Stromal cell of bone marrow (primary cell): ENCODE data around the gene PHC2.
A peak's percentile ranks its signal among the peaks of the same experiment; 100 is the strongest.

Source experiments
- DNase-seq: peaks from one replicate; pipeline ENCODE4 v3.0.0-alpha.2; 2012; ENCODE audit warnings: low read depth

PHC2 gene

DNA sequence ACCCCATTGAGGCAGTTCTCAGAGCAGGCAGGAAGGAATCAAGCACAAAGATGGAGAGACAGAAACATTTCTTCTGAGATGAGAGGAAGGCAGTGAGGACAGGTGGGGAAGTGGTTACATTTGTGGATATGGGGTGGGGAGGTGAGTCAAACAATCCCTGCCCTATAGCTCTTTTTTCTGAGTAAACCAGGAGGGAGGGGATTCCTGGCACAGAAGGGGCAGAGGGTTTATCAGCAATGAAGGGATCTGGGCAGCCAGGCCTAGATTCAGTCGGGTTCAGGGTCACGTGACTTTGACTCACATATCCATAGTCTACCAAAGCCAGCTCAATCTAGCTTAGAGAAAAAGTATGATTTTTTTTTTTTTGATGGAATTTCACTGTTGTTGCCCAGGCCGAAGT lies 15.7 kb upstream of the PHC2 start:
- DNase-seq: no peak

DNA sequence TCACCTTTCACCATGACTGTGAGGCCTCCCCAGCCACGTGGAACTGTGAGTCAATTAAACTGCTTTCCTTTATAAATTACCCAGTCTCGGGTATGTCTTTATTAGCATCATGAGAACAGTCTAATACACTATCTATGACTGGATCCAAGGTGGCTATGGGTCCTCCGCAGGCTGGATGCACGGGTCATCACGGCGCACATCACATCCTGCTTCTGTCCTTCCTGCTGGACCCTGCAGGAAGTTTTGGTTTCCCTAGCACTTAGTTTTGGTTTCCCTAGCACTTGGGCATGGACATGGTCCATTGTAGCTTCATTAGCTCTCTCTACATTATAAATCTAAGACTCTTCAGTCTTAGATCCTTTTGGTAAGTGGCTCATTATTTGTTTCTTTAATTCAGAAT lies 14.2 kb upstream of the PHC2 start:
- DNase-seq: no peak

- DNase-seq: no peak
Measured at GRCh38 chr1:33443705-33444180, 12.8 kb upstream of the PHC2 start.

- DNase-seq: no peak
Measured at GRCh38 chr1:33443080-33443704, 12.3 kb upstream of the PHC2 start.

- no peak for DNase-seq
Measured at GRCh38 chr1:33442141-33442540, 11.2 kb upstream of the PHC2 start.

DNA sequence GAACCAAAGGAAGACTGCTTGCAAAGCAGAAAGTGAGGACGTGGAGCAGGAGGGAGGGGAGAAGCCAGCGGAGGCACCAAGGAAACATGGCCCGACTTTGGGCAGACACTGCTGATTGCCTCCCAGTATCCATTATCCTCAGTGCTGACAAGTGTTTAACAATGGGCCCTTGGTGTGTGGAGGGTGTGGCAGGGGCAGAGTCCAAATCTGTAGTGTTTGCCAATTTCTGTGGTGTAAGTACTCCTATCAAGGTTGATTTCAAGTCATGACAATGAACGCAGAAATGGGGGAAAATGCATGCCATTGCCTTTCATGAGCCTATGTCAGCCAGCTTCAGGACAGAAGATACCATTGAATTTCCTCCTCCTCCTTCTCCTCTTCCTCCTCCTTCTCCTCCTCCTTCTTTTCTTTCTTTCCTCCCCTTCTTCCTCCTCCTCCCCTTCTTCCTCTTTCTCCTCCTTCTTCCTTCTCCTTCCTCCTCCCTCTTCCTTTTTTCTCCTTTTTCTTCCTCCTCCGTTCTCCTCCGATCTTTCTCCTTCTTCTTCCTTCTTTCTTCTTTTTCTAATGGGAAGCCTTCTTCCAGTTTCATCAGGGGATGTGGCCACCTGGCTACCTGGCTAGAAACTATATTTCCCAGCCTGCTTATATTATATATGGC lies 10.3 kb upstream of the PHC2 start:
- DNase-seq: no peak

- no peak for DNase-seq
Measured at GRCh38 chr1:33439662-33440061, 8.8 kb upstream of the PHC2 start.

- DNase-seq: no peak
Measured at GRCh38 chr1:33438364-33439160, 7.7 kb upstream of the PHC2 start.

- no peak for DNase-seq
Measured at GRCh38 chr1:33436557-33437285, 5.8 kb upstream of the PHC2 start.

DNA sequence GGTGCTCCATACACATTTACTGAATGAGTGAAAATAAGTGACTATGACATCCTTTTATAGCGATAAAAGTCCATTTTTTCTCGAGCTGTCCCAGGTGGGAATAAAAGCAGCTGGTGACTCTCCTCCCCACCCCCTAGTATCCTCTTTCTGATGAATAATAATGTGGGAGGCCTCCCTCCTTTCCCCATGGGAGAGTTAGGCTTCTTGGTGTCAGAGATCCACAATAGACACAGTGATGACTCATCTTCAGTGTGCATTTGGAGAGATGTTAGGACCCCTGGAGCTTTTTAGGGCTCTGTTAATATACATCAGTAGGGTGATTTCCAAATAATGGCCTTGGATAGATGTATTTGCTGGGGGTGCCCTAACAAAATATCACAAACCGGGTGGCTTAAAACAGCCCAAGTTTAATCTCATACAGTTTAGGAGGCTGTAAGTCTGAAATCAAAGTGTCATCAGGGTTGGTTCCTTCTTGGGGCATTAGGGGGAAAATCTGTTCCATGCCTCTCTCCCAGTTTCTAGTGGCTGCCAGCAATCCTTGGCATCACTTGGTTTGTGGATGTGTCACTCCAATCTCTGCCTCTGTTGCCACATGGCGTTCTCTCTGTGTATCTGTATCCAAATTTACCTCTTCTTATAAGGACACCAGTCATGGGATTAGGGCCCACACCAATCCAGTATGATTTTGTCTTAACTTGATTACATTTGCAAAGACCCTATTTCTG lies 4.4 kb upstream of the PHC2 start:
- peak; percentile 66 for DNase-seq

DNA sequence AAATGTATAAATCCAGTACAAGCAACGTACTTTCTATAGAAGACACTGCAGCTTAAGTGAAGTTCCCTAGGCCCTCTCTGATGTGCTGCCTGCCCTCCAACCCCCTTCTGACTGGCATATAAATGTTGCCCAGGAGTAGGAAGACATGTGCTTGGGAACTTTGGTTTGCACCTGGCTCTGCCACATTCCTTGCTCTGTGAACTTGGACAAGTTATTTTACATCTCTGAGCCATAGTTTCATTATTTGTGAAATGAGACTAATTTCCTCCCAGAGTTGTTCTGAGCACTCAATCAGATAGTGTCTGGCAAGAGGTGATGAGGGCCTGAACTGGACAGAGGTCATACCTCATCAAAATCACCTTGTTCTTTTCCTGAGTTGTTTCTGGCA lies 3.5 kb upstream of the PHC2 start:
- DNase-seq: no peak

- peak; percentile 99 for DNase-seq
Measured at GRCh38 chr1:33433509-33434362, 2.8 kb upstream of the PHC2 start.

DNA sequence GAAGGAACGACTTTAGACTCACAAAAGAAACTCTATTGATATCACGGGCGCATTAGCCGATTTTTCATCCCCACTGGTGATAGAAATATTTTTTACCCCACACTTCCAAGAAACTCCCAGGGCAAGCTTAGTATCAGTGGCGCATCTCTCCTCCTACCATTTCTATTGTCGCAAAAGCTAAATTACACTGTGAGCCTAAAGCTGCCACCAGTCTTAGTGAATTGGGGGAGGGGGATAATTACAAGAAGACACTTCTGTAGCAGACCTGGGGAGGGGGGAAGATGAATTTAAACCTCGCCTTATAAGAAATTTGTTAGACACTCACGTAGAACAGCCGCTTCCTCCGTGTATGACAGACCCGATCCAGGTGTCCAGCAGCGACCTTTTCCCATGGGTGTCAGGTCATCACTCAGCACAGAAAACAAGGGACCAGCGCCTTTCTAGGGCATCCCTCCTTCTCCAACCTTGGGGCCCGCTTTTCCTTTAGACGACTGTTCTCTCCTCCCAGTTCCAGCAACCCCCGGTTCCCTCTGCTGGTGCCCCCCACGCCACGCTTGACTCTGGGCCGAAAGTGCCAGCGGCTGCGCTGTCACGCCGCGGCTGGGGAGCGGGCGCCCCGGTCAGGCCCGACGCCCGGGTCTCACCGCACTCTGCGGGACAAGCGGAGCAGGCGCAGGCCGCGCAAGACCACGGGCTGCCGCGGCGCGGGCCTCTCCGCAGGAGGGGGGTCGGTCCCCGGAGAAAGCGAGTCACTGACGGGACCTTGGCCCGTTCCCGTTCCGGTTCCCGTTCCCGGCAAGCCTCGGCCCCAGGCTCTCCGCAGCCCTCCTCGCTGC lies 821 bp downstream of the PHC2 start:
- no peak for DNase-seq

GRCh38 chr1:33429332-33429731 lies 1.6 kb downstream of the PHC2 start:
- DNase-seq: no peak

DNA sequence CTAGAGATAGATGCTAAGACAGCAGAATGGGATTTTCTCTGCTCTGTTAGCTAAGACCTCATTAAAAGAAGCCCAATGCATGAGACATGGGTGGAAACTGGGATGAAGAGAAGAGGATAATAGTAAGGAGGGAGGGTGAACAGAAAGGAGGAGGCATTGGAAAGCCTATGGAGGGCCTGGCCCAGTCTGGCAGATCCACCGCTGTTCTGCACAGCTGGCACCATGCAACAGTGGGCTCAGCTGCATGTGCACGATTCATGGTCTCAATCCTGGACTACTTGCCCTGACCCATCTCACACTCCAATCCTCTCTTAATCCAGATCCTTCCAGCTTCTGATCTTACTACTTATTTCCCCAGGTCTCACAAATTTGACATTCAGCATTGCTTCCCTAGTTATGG lies 2.2 kb downstream of the PHC2 start:
- no peak for DNase-seq

DNA sequence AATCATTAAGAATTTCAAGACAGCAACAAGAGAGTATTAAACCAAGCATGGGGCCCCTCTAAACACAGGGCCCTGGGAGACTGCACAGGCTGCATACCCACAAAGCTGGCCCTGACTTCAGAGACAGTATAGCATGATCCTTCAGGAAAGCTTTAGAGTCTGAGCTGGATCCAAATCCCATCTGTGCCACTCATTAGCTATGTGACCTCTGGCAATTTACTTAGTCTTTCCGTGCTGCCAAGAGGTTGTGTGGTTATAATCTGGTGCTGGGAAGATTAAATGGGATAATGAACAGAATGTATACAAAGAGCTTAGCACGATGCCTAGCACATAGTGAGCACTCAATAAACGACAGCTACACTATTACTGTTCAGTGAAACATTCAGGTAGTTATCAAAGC lies 4.0 kb downstream of the PHC2 start:
- DNase-seq: no peak

GRCh38 chr1:33425900-33426299 lies 5.0 kb downstream of the PHC2 start:
- DNase-seq: no peak

DNA sequence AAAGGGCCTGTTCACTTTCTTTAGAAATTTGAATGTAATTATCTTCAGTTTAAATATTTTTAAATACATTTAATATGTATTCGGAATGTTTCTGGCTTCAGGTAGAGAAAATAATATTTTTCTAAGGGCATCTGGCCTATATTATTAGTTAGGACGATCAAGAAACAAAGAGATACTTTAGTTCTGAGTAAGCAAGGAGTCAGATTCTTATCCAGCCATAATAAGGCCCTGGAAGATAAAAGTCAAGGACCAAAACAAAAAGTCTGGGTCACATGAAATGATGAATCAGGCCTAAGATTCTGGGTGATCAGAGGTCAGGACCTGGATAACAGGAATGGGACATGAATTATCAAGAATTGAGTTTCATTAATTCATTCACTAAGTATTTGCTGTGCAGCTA lies 6.3 kb downstream of the PHC2 start:
- DNase-seq: no peak

DNA sequence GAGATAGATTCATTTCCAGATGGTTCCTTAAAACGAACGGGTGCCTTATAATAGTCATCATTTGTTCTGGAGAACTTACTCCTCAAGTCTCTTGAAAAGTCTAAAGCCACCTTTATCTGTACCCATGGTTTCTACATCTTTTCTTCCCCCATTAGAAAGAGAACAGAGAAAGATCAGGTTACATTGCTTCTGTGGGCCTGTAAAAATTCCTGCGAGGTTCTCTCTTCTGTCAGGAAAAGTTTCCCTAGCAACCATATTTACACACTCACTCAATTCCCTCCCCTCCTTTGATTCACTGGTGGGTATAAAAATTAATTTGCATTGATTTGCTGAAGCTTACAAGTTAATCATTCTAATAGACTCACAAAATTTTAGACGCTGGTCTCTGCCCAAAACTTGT lies 6.7 kb downstream of the PHC2 start:
- DNase-seq: no peak
